ENCODE measurements around the gene HDAC9.

GRCh38 chr7:19026888-19027287 is 531.3 kb downstream of the HDAC9 start:
- TF ChIP-seq POLR2AphosphoS5 (IDR thresholded peaks at IDR 0.05; ENCODE audit: low read depth, low read length), result no peak
- no peak for TF ChIP-seq TAF1 (IDR thresholded peaks at IDR 0.05; ENCODE audit: borderline replicate concordance, insufficient read depth, low read length)

All from PFSK-1 (cell line).